Stomach (tissue), 4 donors: Measurements from ENCODE around the gene MYH8.

Experiments used
- POLR2AphosphoS5 ChIP-seq, 3 donors: sonication (generic); formaldehyde crosslinking; IDR thresholded peaks; one replicate each; pipeline ENCODE4 v1.6.1; 2016; ENCODE audit warnings: antibody characterized with exemption in 3 of 3
- TF ChIP-seq, protein P1 (sequence below), 7 experiments: fragments of 450-650 bp in 4 of 7; fragments of 200-600 bp in 3 of 7; sonication (generic) in 3 of 7; IDR thresholded peaks; one replicate each; pipeline ENCODE4 v1.5.1; 2016 to 2019; ENCODE audit warnings: antibody characterized with exemption in 7 of 7, control low read depth in 2 of 7, mild to moderate bottlenecking in 1 of 7

DNA sequence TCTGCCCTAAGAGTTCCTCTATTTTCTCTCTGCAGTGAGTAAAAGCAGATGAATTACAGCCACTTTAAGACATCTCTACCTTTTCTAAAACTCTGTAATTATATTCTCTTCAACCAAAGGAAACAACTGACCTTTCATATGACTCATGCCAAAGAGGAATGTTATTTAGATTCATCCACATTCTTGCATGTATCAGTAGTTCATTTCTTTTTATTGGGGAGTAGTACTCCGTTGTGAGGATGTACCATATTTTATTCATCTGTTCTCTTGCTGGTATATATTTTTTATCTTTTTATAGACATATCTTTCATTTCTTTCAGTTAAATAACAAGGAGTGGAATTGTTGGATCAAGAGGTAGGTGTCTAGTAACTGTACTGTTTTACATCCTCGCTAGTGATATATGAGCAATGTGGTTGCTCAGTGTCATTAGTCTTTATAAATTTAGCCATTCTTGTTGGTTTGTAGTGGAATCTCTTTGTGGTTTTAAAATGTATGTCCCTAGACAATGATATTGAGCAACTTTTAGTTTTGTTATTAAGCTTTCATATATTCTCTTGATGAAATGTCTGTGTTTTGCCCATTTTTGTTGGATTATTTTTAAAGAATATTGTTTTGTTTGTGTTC lies 7.8 kb upstream of the MYH8 start:
- no peak for TF ChIP-seq POLR2AphosphoS5 (IDR thresholded peaks at IDR 0.05)
- TF ChIP-seq, protein P1, sequence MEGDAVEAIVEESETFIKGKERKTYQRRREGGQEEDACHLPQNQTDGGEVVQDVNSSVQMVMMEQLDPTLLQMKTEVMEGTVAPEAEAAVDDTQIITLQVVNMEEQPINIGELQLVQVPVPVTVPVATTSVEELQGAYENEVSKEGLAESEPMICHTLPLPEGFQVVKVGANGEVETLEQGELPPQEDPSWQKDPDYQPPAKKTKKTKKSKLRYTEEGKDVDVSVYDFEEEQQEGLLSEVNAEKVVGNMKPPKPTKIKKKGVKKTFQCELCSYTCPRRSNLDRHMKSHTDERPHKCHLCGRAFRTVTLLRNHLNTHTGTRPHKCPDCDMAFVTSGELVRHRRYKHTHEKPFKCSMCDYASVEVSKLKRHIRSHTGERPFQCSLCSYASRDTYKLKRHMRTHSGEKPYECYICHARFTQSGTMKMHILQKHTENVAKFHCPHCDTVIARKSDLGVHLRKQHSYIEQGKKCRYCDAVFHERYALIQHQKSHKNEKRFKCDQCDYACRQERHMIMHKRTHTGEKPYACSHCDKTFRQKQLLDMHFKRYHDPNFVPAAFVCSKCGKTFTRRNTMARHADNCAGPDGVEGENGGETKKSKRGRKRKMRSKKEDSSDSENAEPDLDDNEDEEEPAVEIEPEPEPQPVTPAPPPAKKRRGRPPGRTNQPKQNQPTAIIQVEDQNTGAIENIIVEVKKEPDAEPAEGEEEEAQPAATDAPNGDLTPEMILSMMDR (IDR thresholded peaks at IDR 0.05) = no peak
